HepG2 (cell line): Measurements from ENCODE around the gene MYL6B. TPM values are rescaled to one million over a fixed set of nuclear protein-coding genes. Genes with fewer than 3 reads are reported as not detected.

Experiments
- CBFB ChIP-seq: sonication (generic); formaldehyde crosslinking; IDR thresholded peaks from 2 replicates; pipeline ENCODE4 v1.4.0; 2020; ENCODE audit warnings: missing genetic modification reagents
- CSRNP2 ChIP-seq: sonication (generic); formaldehyde crosslinking; conservative IDR thresholded peaks from 2 replicates; pipeline ENCODE4 v1.8.0; 2022; ENCODE audit warnings: low read depth, missing genetic modification reagents
- GTF2F1 ChIP-seq: fragments of 150-350 bp; IDR thresholded peaks from 2 replicates; pipeline ENCODE4 v1.6.1; 2014; ENCODE audit warnings: low read length
- HHEX ChIP-seq: IDR thresholded peaks from 2 replicates; pipeline ENCODE4 v1.6.1; 2016; ENCODE audit warnings: control low read depth
- HNRNPH1 ChIP-seq: fragments of 200-400 bp; formaldehyde crosslinking; optimal IDR thresholded peaks from 2 replicates; pipeline ENCODE3; 2017; ENCODE audit warnings: mild to moderate bottlenecking, low read depth, low read length
- KDM6A ChIP-seq: IDR thresholded peaks from 2 replicates; pipeline ENCODE4 v1.6.1; 2016; ENCODE audit warnings: low read depth
- KMT2A ChIP-seq: sonication (generic); formaldehyde crosslinking; IDR thresholded peaks from 2 replicates; pipeline ENCODE4 v1.4.0; 2020; ENCODE audit warnings: missing genetic modification reagents
- LRRFIP1 ChIP-seq: sonication (generic); formaldehyde crosslinking; conservative IDR thresholded peaks from 2 replicates; pipeline ENCODE4 v1.4.0; 2020; ENCODE audit warnings: missing genetic modification reagents
- MIER2 ChIP-seq: IDR thresholded peaks from 2 replicates; pipeline ENCODE4 v1.6.1; 2016; ENCODE audit warnings: missing biosample characterization, missing genetic modification reagents
- MTA3 ChIP-seq: sonication (generic); formaldehyde crosslinking; IDR thresholded peaks from 2 replicates; pipeline ENCODE4 v1.4.0; 2020; ENCODE audit warnings: missing genetic modification reagents
- ONECUT2 ChIP-seq: sonication (generic); formaldehyde crosslinking; IDR thresholded peaks from 2 replicates; pipeline ENCODE4 v1.4.0; 2020; ENCODE audit warnings: missing genetic modification reagents
- SALL1 ChIP-seq: sonication (generic); formaldehyde crosslinking; IDR thresholded peaks from 2 replicates; pipeline ENCODE4 v1.8.0; 2022; ENCODE audit warnings: mild to moderate bottlenecking, missing genetic modification reagents
- SRY ChIP-seq: sonication (generic); formaldehyde crosslinking; IDR thresholded peaks from 2 replicates; pipeline ENCODE4 v1.8.0; 2022; ENCODE audit warnings: mild to moderate bottlenecking, missing genetic modification reagents
- XRCC5 ChIP-seq: fragments of 200-400 bp; formaldehyde crosslinking; optimal IDR thresholded peaks from 2 replicates; pipeline ENCODE3; 2017; ENCODE audit warnings: mild to moderate bottlenecking, low read length
- ZBTB42 ChIP-seq: sonication (generic); formaldehyde crosslinking; IDR thresholded peaks from 2 replicates; pipeline ENCODE4 v1.5.0; 2020; ENCODE audit warnings: mild to moderate bottlenecking, missing genetic modification reagents
- ZBTB49 ChIP-seq: sonication (generic); formaldehyde crosslinking; IDR thresholded peaks from 2 replicates; pipeline ENCODE4 v1.4.0; 2020; ENCODE audit warnings: missing genetic modification reagents, borderline replicate concordance
- ZNF292 ChIP-seq: sonication (generic); formaldehyde crosslinking; IDR thresholded peaks from 2 replicates; pipeline ENCODE4 v1.8.1; 2022; ENCODE audit warnings: mild to moderate bottlenecking, low read depth, missing genetic modification reagents, borderline replicate concordance
- ZSCAN30 ChIP-seq: sonication (generic); formaldehyde crosslinking; IDR thresholded peaks from 2 replicates; pipeline ENCODE4 v1.5.0; 2020; ENCODE audit warnings: mild to moderate bottlenecking, missing genetic modification reagents
- ZSCAN9 ChIP-seq: IDR thresholded peaks from 2 replicates; pipeline ENCODE4 v1.6.1; 2016; ENCODE audit warnings: borderline replicate concordance
- polyA plus RNA-seq, 8 experiments: library from polyadenylated mRNA; depleted of rRNA in 3 of 8; stranded (reverse) in 7 of 8; unstranded in 1 of 8; fragments of >200 nt; fragmentation: Illumina TruSeq in 4 of 8; extraction: Trizol in 4 of 8; gene quantifications; 2 replicates each; pipeline versions ENCODE4 v1.2.1 to v1.2.3, GENCODE V29; 2011 to 2016; ENCODE audit warnings: low read depth in 4 of 8, missing spikeins in 1 of 8, mixed read lengths in 1 of 8; ENCODE audit not compliant: insufficient read depth in 1 of 8
- total RNA-seq, 5 experiments: library from RNA; depleted of rRNA; stranded (reverse); fragments of >200 nt; fragmentation: Illumina TruSeq; extraction: Trizol; gene quantifications; 2 replicates each; pipeline ENCODE4 v1.2.3, GENCODE V29; 2016; ENCODE audit warnings: low read depth in 1 of 5

Gene MYL6B
- total and polyA plus RNA-seq, 2 of the 13 experiments (the other 11 are each of a cell fraction or from before 2014, with no cell fraction given) = 75.7 to 88.7 TPM

- no peak for TF ChIP-seq ZNF292 (CRISPR knock-in tag)
- peak; percentile 56; the same call in 1 of the 2 replicates for TF ChIP-seq ZBTB49 (CRISPR knock-in tag)
- no peak for TF ChIP-seq HNRNPH1
- TF ChIP-seq SRY = 0 out of 2 replicates have a peak, but pooled peaks have one; percentile 59
- TF ChIP-seq MTA3 = no peak
- TF ChIP-seq KMT2A = peak; percentile 37; the same call in 1 of the 2 replicates
- TF ChIP-seq XRCC5 = peak; percentile 68
- peak; percentile 80 for TF ChIP-seq SALL1 (CRISPR knock-in tag)
- TF ChIP-seq ZBTB42 (CRISPR knock-in tag) = no peak
- TF ChIP-seq MIER2 (CRISPR knock-in tag) = no peak; the same call in 1 of the 2 replicates
- no peak for TF ChIP-seq HHEX (CRISPR knock-in tag)
- peak; percentile 52; the same call in 1 of the 2 replicates for TF ChIP-seq CBFB (CRISPR knock-in tag)
- TF ChIP-seq LRRFIP1 = no peak
- TF ChIP-seq KDM6A (CRISPR knock-in tag) = peak; percentile 19; the same call in 1 of the 2 replicates
- no peak for TF ChIP-seq ONECUT2 (CRISPR knock-in tag)
- TF ChIP-seq ZSCAN9 = 0 out of 2 replicates have a peak, but pooled peaks have one; percentile 74
- TF ChIP-seq GTF2F1 = peak; percentile 80; the same call in 1 of the 2 replicates
- TF ChIP-seq ZSCAN30 = no peak
- TF ChIP-seq CSRNP2 (CRISPR knock-in tag) = no peak
Observed at GRCh38 chr12:56116267-56117081, 35.9 kb upstream of the MYL6B start, which contains the start of gene RPL41 (continued).
